VCaP (cell line): ENCODE measurements around the gene NAPSA.

Experiments used
- H3K27ac ChIP-seq: fragments of 450-650 bp; 2 replicates; pipeline ENCODE4 v1.5.1; 2017
- CTCF ChIP-seq: fragments of 450-650 bp; conservative IDR thresholded peaks from 2 replicates; pipeline ENCODE4 v1.5.1; 2017; ENCODE audit warnings: mild to moderate bottlenecking, moderate library complexity

The NAPSA gene

GRCh38 chr19:50406156-50406820 is 40.8 kb upstream of the NAPSA start:
- no peak overlapping the region for H3K27ac ChIP-seq
- no peak for TF ChIP-seq CTCF

GRCh38 chr19:50402544-50403301 is 37.3 kb upstream of the NAPSA start:
- H3K27ac ChIP-seq = no peak overlapping the region
- no peak for TF ChIP-seq CTCF

DNA sequence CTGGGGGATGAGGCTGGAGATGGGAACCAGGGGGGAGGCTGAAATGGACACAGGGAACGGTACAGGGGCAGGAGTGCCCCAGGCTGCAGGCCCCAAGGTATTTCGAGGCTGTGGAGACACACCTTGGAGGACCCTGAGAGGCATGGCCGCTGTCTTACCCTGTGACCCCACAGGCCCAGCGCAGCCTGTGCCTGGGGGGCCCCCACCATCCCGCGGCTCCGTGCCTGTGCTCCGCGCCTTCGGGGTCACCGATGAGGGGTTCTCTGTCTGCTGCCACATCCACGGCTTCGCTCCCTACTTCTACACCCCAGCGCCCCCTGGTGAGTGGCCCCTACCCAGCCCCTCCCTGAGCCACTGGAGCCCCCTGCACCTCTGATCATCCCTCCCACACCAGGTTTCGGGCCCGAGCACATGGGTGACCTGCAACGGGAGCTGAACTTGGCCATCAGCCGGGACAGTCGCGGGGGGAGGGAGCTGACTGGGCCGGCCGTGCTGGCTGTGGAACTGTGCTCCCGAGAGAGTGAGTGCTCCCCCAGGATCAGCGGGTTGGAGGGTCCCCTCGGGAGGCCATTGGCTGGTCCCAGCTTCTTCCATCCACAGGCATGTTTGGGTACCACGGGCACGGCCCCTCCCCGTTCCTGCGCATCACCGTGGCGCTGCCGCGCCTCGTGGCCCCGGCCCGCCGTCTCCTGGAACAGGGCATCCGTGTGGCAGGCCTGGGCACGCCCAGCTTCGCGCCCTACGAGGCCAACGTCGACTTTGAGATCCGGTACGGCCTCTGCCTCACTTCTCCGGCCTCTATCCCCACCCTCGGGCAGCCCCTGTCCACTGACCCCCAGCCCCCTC is 36.4 kb upstream of the NAPSA start:
- no peak overlapping the region for H3K27ac ChIP-seq
- TF ChIP-seq CTCF = no peak

DNA sequence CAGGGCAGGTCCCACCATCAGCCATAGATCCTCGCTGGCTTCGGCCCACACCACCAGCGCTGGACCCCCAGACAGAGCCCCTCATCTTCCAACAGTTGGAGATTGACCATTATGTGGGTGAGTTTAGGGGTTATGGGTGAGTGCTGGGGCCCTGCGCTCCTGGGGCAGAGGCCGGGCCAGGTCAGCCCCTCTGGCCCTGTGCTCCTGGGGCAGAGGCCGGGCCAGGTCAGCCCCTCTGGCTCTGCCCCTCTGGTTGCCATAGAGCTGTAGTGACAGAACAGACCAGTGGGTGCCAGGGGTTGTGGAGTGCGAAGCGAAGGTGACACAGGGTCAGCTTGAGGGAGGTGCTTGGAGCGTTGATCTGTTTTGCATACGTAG is 33.9 kb upstream of the NAPSA start:
- TF ChIP-seq CTCF = no peak
- H3K27ac ChIP-seq = no peak overlapping the region

DNA sequence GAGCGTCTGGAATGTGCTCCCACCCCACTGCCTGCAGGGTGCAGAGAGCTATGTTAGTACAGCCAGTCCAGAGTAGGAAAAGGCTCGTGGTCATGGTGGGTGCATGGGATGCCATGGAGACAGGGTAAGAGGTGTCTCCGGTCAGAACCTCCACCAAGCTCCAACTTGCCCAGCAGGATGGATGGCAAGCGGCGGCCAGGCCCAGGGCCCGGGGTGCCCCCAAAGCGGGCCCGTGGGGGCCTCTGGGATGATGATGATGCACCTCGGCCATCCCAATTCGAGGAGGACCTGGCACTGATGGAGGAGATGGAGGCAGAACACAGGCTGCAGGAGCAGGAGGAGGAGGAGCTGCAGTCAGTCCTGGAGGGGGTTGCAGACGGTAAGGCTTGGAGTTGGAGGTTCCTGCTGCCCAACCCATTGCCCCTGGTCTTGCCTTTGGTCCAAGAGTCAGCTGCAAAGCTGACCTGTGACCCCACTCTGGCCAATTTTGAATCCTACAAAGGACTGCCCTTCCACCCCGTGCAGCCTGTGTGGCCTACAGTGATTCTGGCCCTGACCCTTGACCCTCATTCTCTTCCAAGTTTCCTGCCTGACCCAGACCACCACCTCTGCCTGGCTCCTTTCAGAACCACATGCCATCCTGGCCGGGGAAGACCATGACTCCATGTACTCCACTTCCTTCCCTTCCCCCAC is 33.4 kb upstream of the NAPSA start:
- TF ChIP-seq CTCF = no peak
- H3K27ac ChIP-seq = no peak overlapping the region

DNA sequence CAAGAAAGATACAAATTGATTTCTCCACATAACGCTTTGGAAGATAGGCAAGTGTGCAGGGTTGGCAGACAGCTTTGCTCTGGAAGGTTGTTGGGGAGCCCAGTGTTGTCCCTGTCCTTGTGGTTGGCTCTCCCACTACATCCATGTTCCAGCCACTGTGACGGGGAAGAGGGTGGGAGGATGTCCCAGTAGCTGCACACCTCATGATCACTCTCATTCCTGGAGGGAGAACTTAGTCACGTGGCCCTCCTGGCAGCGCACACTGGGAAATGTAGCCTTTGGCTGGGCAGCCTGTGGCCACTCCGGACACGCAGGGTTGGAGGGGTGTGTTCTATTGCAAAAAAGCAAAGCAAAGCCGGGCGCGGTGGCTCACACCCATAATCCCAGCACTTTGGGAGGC is 28.6 kb upstream of the NAPSA start:
- H3K27ac ChIP-seq = no peak overlapping the region

More for the DNA sequence above, 28.6 kb upstream of the NAPSA start:
- no peak for TF ChIP-seq CTCF
